T-helper 2 cell treated with Interferon-gamma antibody and Interleukin-4, amounts not matched to agents 100 ng/mL and 5 ng/mL, for 36 hours (primary cell): ENCODE results near the gene SERTAD3. TPM values are rescaled to one million over a fixed set of nuclear protein-coding genes. Genes with fewer than 3 reads are reported as not detected.
"Not testable (repeated sequence)": the region's sequence is repeated elsewhere in the genome, so short reads cannot be mapped to it uniquely, and the experiment has no call there.

ENCODE experiments used
- intact Hi-C: fragments of 100-400 bp; cut with micrococcal nuclease; formaldehyde crosslinking; loops from one replicate; pipeline ENCODE4 v1.15.1; 2023
- total RNA-seq: library from RNA; stranded (reverse); gene quantifications from 2 replicates; pipeline ENCODE4 v1.2.3, GENCODE V29; 2022

Gene SERTAD3
- total RNA-seq, 1 donor from 2014 or later = 11.2 TPM

GRCh38 chr19:40430242-40430641 is 13.9 kb downstream of the SERTAD3 start:
- intact Hi-C loops = not testable (repeated sequence)

DNA sequence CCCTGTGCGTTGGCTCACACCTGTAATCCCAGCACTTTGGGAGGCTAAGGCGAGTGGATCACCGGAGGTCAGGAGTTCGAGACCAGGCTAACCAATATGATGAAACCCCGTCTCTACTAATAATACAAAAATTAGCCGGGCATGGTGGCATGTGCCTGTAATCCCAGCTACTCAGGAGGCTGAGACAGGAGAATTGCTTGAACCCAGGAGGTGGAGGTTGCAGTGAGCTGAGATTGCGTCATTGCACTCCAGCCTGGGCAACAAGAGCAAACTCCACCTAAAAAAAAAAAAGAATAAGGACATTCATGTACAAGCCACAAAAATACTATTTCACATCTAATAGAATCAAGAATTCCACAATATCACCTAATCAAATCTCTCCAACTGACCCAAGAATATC is 15.9 kb downstream of the SERTAD3 start:
- intact Hi-C loops = loop anchor here (5.0 kb wide), 1 partner anchor 184 kb away; no protein-coding TSS in a partner anchor

- intact Hi-C loops = loop anchor here (1.0 to 5.0 kb wide), 4 partner anchors 18 to 187 kb away; partner anchors contain the start of gene SPTBN4
Measured at GRCh38 chr19:40425450-40426287, 18.5 kb downstream of the SERTAD3 start, which contains the start of gene SERTAD1. SERTAD1 (minus strand) TSS chr19:40425992; CDS start chr19:40423546, 2,446 bp downstream.

DNA sequence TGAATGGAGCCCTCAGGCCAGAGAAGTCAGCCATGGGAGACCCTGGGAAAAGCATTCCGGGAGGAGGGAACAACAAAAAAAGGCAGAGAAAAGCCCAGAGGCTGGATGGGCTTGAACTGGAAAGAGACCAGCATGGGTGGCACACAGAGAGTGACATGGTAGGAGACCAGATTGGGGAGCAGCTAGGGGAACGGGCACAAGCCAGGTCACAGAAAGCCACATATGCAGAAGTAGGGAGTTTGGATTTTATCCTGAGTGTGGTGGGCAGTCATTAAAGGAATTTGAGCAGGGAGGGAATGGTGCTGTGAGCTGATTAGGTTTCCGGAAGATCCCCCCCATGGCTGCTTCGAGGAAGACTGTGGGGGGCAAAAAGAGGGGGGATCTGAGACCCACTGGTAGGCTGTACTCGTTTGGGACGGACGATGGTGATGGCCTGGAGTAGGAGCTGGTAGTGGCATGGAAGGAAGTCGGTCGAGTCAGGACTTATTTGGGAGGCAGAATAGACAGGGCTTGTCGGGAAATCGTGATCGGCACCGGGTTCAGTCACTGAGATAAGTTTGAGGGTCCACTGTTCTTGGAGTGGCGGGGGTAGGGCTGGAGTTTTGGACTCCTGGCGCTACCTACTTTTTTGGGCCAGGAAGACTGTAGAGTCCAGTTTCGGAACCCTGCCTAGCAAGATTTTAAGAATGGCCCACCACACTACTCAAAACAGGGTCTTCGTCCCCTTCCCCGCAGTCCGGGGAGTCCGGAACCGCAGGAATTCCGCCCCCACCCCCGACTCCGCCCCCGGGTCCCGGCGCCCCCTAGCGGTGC is 19.3 kb downstream of the SERTAD3 start:
- intact Hi-C loops = loop anchor here (1.0 to 5.0 kb wide), 4 partner anchors 21 to 187 kb away; partner anchors contain the start of genes C19orf47, PLD3 and SPTBN4

DNA sequence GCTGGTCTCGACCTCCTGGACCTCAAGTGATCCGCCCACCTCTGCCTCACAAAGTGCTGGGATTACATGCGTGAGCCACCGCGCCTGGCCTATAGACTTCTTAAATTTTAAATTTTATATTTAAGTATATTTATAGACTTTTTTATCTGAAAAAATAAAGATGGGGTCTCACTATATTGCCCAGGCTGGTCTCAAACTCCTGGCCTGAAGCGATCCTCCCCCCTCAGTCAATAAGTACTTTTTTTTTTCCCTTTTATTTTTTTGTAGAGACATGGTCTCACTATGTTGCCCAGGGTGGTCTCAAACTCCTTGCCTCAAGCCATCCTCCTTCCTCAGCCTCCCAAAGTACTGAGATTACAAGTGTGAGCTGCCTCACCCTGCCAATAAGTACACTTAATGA is 20.2 kb downstream of the SERTAD3 start:
- intact Hi-C loops = loop anchor here (2.0 to 5.0 kb wide), 2 partner anchors 43 to 77 kb away; partner anchors contain the start of genes C19orf47, PLD3 and SPTBN4

DNA sequence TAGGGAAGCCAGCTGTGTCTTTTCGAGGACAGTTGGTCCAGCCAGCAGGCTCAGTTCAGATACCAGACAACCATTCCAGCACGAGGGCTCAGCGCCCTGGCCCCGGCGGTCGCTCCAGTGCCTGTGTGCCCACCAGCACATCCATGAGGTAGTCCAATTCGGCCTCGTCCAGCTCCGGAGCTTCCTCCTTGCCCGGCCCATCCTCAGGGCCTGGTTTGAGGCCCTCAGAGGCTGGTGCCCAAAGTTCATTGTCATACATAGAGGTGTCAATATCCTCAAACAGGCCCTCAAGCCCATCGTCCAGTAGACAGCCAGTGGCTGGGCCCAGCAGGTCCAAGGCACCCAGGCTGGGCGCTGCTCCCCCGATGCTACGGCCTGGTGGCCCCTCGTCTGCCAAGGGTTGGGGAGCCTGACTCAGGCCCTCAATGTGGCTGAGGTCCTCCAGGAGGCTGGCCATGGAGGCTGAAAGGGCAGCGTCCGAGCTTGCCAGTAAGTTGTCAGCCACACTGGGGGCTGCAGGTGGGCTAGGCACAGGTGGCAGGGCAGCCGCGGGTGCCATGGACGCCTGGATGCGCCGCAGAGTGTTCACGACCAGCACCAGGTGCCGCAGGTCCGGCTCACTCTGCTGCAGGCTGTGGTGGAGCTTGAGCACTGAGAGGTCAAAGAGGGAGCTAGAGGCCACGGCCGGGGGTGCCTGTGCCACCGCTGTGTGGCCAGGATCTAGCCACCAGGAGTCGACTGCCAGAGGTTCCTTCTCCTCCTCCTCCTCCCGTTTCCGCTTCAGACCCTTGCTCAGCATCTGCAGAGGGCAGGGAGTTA is 21.2 kb downstream of the SERTAD3 start:
- intact Hi-C loops = loop anchor here (5.0 kb wide), 1 partner anchor 76 kb away; the partner anchor contains the start of genes C19orf47 and PLD3

- intact Hi-C loops = loop anchor here (1.0 to 5.0 kb wide), 2 partner anchors 21 to 75 kb away; partner anchors contain the start of genes C19orf47 and PLD3
Measured at GRCh38 chr19:40421993-40422747, 22.0 kb downstream of the SERTAD3 start.

- intact Hi-C loops = loop anchor here (1.0 to 5.0 kb wide), 2 partner anchors 22 to 74 kb away; partner anchors contain the start of genes C19orf47 and PLD3
Measured at GRCh38 chr19:40420766-40421765, 23.1 kb downstream of the SERTAD3 start.

- intact Hi-C loops = loop anchor here (5.0 kb wide), 1 partner anchor 73 kb away; the partner anchor contains the start of genes C19orf47 and PLD3
Measured at GRCh38 chr19:40420451-40420765, 23.7 kb downstream of the SERTAD3 start.

DNA sequence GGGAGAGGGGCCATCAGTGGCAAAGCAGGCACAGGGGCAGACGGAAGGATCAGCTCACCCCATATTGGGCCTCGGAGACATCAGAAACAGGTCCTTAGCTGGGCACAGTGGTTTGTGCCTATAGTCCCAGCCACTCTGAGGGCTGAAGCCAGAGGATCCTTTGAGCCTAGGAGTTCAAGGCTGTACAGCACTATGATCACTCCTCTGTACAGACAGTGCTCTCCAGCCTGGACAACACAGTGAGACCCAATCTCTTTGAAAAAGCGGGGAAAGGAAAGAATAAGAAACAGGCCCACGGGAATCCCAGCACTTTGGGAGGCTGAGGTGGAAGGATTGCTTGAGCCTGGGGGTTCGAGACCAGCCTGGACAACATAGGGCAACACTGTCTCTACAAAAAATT is 24.4 kb downstream of the SERTAD3 start:
- intact Hi-C loops = loop anchor here (5.0 kb wide), 1 partner anchor 72 kb away; the partner anchor contains the start of genes C19orf47 and PLD3

DNA sequence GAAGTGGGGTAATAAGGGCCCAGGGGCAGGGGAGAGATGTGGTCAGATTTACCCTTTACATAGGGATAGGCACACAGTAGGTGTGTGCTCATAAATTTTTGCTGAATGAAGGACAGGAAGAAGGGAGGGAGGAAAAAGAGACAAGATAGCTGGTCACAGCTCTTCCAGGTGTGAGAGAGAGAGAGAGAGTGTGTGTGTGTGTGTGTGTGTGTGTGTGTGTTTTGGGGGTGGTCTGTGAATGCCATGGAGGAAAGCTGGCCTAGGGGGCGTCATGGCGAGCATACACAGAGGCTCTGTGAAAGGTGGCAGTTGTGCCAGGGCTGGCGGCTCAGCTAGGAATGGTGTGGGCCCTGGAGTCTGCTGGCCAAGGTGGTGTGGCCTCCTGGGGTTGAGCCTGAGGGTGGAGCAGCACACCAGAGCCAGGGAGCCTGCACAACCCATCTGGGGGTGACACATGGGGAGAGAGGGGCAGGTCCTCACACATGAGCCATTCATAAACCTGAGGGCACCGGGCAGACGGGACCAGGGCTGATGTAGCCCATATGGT is 25.0 kb downstream of the SERTAD3 start:
- intact Hi-C loops = no loop called here

GRCh38 chr19:40418040-40418439 is 26.1 kb downstream of the SERTAD3 start:
- intact Hi-C loops = no loop called here

DNA sequence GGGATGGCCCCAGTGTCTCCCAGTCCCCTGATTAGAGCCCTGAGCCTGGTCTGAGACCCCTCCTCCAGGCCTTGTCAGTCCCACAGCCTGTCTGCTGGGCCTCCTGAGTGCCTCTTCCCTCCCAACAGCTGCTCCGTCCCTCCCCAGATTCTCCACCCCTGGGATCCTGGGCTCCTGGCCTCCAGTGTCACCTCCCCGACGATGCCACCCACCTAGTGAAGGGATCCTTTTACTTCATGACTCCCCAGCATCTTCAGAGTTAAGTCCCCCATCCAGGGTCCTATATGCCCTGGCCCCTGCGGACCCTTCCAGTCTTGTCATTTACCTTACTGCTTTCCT is 26.5 kb downstream of the SERTAD3 start:
- intact Hi-C loops = no loop called here

GRCh38 chr19:40416918-40417642 is 27.1 kb downstream of the SERTAD3 start:
- intact Hi-C loops = no loop called here

- intact Hi-C loops = no loop called here
Measured at GRCh38 chr19:40415768-40416167, 28.4 kb downstream of the SERTAD3 start.

DNA sequence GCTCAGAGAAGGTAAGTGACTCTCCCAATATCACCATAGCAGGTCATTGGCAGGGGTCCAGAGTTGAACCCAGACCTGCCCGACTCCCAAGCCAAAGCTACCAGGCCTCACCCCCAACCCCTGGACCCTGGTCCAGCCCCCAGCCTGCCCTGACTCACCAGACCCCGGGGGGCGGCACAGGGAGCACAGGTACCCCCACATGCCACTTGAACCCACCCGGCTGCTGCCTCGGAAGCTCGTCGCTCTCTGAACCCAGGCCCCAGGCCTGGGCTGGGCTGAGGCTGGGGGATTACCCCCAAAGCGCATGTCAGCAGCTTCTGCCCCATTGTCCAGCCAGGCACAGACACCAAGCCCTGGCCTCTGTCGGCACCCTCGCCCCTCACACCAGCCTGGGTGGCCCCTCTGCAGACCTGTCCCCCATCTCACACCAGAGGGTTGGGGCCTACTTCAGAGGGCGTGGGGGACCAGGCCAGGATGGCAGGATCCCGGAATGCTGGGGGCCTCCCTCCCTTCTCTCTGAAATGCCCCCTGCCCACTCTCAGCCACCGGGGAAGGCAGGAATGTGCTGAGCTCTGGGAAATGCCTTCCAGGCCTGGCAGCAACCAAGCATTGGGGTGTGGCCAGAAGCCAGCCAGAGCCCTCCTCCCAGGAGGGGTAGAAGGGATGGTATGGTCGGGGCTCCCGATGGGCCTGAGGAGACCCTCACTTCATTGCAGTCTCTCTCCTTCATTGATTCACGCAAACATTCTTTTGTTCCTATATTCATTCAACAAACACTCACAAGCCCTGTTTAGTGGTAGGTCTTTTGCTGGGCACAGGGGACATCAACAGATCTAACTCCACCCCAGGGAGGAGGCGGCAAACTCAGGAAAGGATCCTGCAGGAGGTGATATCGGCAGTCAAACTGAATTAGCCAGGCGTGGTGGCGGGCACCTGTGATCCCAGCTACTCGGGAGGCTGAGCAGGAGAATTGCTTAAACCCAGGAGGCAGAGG is 29.3 kb downstream of the SERTAD3 start:
- intact Hi-C loops = no loop called here
